Measurements from ENCODE around the gene TMX1. TPM values are rescaled to one million over a fixed set of nuclear protein-coding genes. Genes with fewer than 3 reads are reported as not detected.

The TMX1 gene
- total RNA-seq, 1 experiment from 2014 or later, result 46.2 TPM

DNA sequence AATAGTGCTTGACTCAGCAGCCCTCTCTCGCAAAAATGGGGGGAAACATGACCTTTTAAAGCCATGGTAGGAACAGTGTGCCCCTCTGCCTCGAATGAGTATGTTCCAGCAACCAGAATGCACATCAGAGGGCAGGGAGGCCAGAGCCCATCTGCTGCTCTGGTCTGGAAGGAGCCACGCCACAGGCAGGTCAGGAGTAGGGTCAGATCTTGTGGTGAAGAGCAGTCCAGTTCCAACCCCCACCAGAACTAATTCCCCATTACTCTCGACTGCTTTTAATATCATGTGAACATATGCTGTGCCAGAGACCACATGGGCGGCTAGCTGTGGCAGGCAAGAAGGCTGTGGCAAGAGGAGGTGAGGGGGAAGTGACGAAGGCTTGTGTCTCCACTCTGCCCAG lies 34.6 kb upstream of the TMX1 start:
- CTCF ChIA-PET, result no interaction called here
- no peak for TF ChIP-seq SRF (IDR thresholded peaks at IDR 0.05; ENCODE audit: low read depth)
- TF ChIP-seq, protein P1, sequence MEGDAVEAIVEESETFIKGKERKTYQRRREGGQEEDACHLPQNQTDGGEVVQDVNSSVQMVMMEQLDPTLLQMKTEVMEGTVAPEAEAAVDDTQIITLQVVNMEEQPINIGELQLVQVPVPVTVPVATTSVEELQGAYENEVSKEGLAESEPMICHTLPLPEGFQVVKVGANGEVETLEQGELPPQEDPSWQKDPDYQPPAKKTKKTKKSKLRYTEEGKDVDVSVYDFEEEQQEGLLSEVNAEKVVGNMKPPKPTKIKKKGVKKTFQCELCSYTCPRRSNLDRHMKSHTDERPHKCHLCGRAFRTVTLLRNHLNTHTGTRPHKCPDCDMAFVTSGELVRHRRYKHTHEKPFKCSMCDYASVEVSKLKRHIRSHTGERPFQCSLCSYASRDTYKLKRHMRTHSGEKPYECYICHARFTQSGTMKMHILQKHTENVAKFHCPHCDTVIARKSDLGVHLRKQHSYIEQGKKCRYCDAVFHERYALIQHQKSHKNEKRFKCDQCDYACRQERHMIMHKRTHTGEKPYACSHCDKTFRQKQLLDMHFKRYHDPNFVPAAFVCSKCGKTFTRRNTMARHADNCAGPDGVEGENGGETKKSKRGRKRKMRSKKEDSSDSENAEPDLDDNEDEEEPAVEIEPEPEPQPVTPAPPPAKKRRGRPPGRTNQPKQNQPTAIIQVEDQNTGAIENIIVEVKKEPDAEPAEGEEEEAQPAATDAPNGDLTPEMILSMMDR (IDR thresholded peaks at IDR 0.05 in 2 of 3, conservative IDR thresholded peaks at IDR 0.05 in 1 of 3; ENCODE audit: borderline replicate concordance in 1 of 3, insufficient read depth in 1 of 3, low read depth in 2 of 3, low read length in 2 of 3), result no peak
- intact Hi-C loops (cut with micrococcal nuclease), result no loop called here
- no peaks in the 10 kb centered on the region for H3K79me2 ChIP-seq (ENCODE audit: insufficient read depth, low read length)
- DNase-seq (ENCODE audit: low read depth, low spot score), result no peak
- H3K9me2 ChIP-seq (ENCODE audit: insufficient read depth), result no peaks in the 10 kb centered on the region
- no peak overlapping the region for H3K4me2 ChIP-seq (ENCODE audit: low read length)
- ATAC-seq, result no peak
- H3K4me3 ChIP-seq (replicated peaks in 1 of 2; ENCODE audit: low read depth in 1 of 2, low read length in 2 of 2), result no peak overlapping the region
- no peaks in the 10 kb centered on the region for H3K4me1 ChIP-seq (ENCODE audit: control insufficient read depth in 1 of 2, insufficient read depth in 2 of 2, low read length in 2 of 2)
- no TSS peak for BruUV-seq (replicated peaks)
- H3K9me3 ChIP-seq (ENCODE audit: control insufficient read depth in 1 of 2, insufficient read depth in 1 of 2, low read depth in 1 of 2, low read length in 2 of 2), result no peaks in the 10 kb centered on the region
- no peaks in the 10 kb centered on the region for H3K27me3 ChIP-seq (ENCODE audit: insufficient read depth, low read length)
- RAD21 ChIA-PET (ENCODE audit: low non-redundant PET in 1 of 2, low total read pairs in 2 of 2, uncharacterized antibody in 2 of 2, unreplicated experiment in 2 of 2), result no interaction called here
- no peaks in the 10 kb centered on the region for H3K36me3 ChIP-seq (ENCODE audit: control insufficient read depth in 1 of 2, insufficient read depth in 2 of 2, low read length in 2 of 2)
- H4K20me1 ChIP-seq (ENCODE audit: insufficient read depth), result no peaks in the 10 kb centered on the region
- POLR2A ChIA-PET, result no interaction called here
- no peak overlapping the region for H3K27ac ChIP-seq (ENCODE audit: low read depth, low read length)
- H3K9ac ChIP-seq (ENCODE audit: low read length), result no peak overlapping the region
- no peak overlapping the region for H2AFZ ChIP-seq (ENCODE audit: low read depth, low read length, poor library complexity, severe bottlenecking)

- no peaks in the 10 kb centered on the region for H3K9me2 ChIP-seq (ENCODE audit: insufficient read depth)
- ChIA-PET POLR2A (no interaction called here), CTCF (no interaction called here), RAD21 (ENCODE audit: low non-redundant PET in 1 of 2, low total read pairs in 2 of 2, uncharacterized antibody in 2 of 2, unreplicated experiment in 2 of 2) (no interaction called here)
- BruUV-seq (replicated peaks), result no TSS peak
- no peaks in the 10 kb centered on the region for H3K36me3 ChIP-seq (ENCODE audit: control insufficient read depth in 1 of 2, insufficient read depth in 2 of 2, low read length in 2 of 2)
- H3K9me3 ChIP-seq (ENCODE audit: control insufficient read depth in 1 of 2, insufficient read depth in 1 of 2, low read depth in 1 of 2, low read length in 2 of 2), result no peaks in the 10 kb centered on the region
- DNase-seq (ENCODE audit: low read depth, low spot score) (no peak), ATAC-seq (no peak)
- H3K4me3 ChIP-seq (replicated peaks in 1 of 2; ENCODE audit: low read depth in 1 of 2, low read length in 2 of 2), result no peak overlapping the region
- no peaks in the 10 kb centered on the region for H3K79me2 ChIP-seq (ENCODE audit: insufficient read depth, low read length)
- no peaks in the 10 kb centered on the region for H4K20me1 ChIP-seq (ENCODE audit: insufficient read depth)
- H3K27me3 ChIP-seq (ENCODE audit: insufficient read depth, low read length), result no peaks in the 10 kb centered on the region
- no peak overlapping the region for H3K9ac ChIP-seq (ENCODE audit: low read length)
- H3K4me2 ChIP-seq (ENCODE audit: low read length), result no peak overlapping the region
- H2AFZ ChIP-seq (ENCODE audit: low read depth, low read length, poor library complexity, severe bottlenecking), result no peak overlapping the region
- H3K4me1 ChIP-seq (ENCODE audit: control insufficient read depth in 1 of 2, insufficient read depth in 2 of 2, low read length in 2 of 2), result no peaks in the 10 kb centered on the region
- H3K27ac ChIP-seq (ENCODE audit: low read depth, low read length), result no peak overlapping the region
- intact Hi-C loops (cut with micrococcal nuclease), result no loop called here
- TF ChIP-seq ZBTB33 (IDR thresholded peaks at IDR 0.05; ENCODE audit: extremely low read depth, insufficient replicate concordance, low read length) (no peak), EGR1 (IDR thresholded peaks at IDR 0.05; ENCODE audit: low read depth) (no peak), ZNF274 (IDR thresholded peaks at IDR 0.05; ENCODE audit: low read depth, low read length) (no peak), ATF3 (IDR thresholded peaks at IDR 0.05) (no peak), POLR2AphosphoS5 (IDR thresholded peaks at IDR 0.05; ENCODE audit: low read depth, low read length) (no peak), ELF1 (IDR thresholded peaks at IDR 0.05; ENCODE audit: borderline replicate concordance, low read depth) (no peak), TCF7L2 (IDR thresholded peaks at IDR 0.05; ENCODE audit: borderline replicate concordance, extremely low read depth, insufficient read depth, insufficient read length) (no peak), SP1 (IDR thresholded peaks at IDR 0.05; ENCODE audit: low read depth) (no peak), SIN3A (IDR thresholded peaks at IDR 0.05; ENCODE audit: low read depth) (no peak), YY1 (IDR thresholded peaks at IDR 0.05; ENCODE audit: extremely low read depth, insufficient replicate concordance, low read depth, low read length) (no peak)
- TF ChIP-seq, protein P2, sequence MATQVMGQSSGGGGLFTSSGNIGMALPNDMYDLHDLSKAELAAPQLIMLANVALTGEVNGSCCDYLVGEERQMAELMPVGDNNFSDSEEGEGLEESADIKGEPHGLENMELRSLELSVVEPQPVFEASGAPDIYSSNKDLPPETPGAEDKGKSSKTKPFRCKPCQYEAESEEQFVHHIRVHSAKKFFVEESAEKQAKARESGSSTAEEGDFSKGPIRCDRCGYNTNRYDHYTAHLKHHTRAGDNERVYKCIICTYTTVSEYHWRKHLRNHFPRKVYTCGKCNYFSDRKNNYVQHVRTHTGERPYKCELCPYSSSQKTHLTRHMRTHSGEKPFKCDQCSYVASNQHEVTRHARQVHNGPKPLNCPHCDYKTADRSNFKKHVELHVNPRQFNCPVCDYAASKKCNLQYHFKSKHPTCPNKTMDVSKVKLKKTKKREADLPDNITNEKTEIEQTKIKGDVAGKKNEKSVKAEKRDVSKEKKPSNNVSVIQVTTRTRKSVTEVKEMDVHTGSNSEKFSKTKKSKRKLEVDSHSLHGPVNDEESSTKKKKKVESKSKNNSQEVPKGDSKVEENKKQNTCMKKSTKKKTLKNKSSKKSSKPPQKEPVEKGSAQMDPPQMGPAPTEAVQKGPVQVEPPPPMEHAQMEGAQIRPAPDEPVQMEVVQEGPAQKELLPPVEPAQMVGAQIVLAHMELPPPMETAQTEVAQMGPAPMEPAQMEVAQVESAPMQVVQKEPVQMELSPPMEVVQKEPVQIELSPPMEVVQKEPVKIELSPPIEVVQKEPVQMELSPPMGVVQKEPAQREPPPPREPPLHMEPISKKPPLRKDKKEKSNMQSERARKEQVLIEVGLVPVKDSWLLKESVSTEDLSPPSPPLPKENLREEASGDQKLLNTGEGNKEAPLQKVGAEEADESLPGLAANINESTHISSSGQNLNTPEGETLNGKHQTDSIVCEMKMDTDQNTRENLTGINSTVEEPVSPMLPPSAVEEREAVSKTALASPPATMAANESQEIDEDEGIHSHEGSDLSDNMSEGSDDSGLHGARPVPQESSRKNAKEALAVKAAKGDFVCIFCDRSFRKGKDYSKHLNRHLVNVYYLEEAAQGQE (IDR thresholded peaks at IDR 0.05; ENCODE audit: low read depth), result no peak
Observed at GRCh38 chr14:51206462-51206861, 33.6 kb upstream of the TMX1 start.
